Measurements from ENCODE around the gene SPO11.

Gene SPO11

GRCh38 chr20:57371363-57371762 lies 41.8 kb downstream of the SPO11 start:
- Histone ChIP-seq H3K27ac (no peak overlapping the region), H3K4me3 (no peak overlapping the region)
- no peak for TF ChIP-seq CTCF (IDR thresholded peaks at IDR 0.05)
- DNase-seq (ENCODE audit: low spot score) = no peak

- no peak for DNase-seq (ENCODE audit: low spot score)
These were observed 42.6 kb downstream of the SPO11 start for GRCh38 chr20:57372157-57372556.

GRCh38 chr20:57372581-57373350 lies 43.2 kb downstream of the SPO11 start:
- DNase-seq (ENCODE audit: low spot score) = no peak
- H3K27ac ChIP-seq = no peak overlapping the region

More at GRCh38 chr20:57372157-57372556, 42.6 kb downstream of the SPO11 start:
- Histone ChIP-seq H3K4me3 (no peak overlapping the region), H3K27ac (no peak overlapping the region)
- TF ChIP-seq CTCF (IDR thresholded peaks at IDR 0.05) = no peak

GRCh38 chr20:57374343-57374930 lies 44.8 kb downstream of the SPO11 start:
- no peak for TF ChIP-seq CTCF (IDR thresholded peaks at IDR 0.05)
- Histone ChIP-seq H3K27ac (peak overlapping the region in 1 of 2 donors; percentile 72), H3K4me3 (peak overlapping the region; percentile 36)
- DNase-seq (ENCODE audit: low spot score) = no peak

More at GRCh38 chr20:57372581-57373350, 43.2 kb downstream of the SPO11 start:
- H3K4me3 ChIP-seq = no peak overlapping the region
- TF ChIP-seq CTCF (IDR thresholded peaks at IDR 0.05) = no peak

- TF ChIP-seq CTCF (IDR thresholded peaks at IDR 0.05) = no peak
- Histone ChIP-seq H3K27ac (peak overlapping the region in 1 of 2 donors; percentile 72), H3K4me3 (peak overlapping the region; percentile 36)
- peak; percentile 73 for DNase-seq (ENCODE audit: low spot score)
These were observed 45.5 kb downstream of the SPO11 start for GRCh38 chr20:57374931-57375651.

GRCh38 chr20:57375652-57376230 lies 46.1 kb downstream of the SPO11 start:
- H3K4me3 ChIP-seq = peak overlapping the region; percentile 36
- DNase-seq (ENCODE audit: low spot score) = peak; percentile 45
- H3K27ac ChIP-seq = peak overlapping the region in 1 of 2 donors; percentile 72
- TF ChIP-seq CTCF (IDR thresholded peaks at IDR 0.05) = no peak

Data from coronary artery (tissue), 2 donors.